OCI-LY3 (cell line): ENCODE measurements around the gene TXNDC11.

Source experiments
- H2AFZ ChIP-seq: fragments of 200-600, 300-600 bp; shearing (Covaris generic); 2 replicates; pipeline ENCODE4 v1.6.0; 2014; ENCODE audit warnings: antibody characterized with exemption, low read depth, low read length
- H3K27ac ChIP-seq: fragments of 200-600, 300-600 bp; sonication (generic); 2 replicates; pipeline ENCODE4 v1.5.1; 2014; ENCODE audit warnings: mild to moderate bottlenecking, low read length, moderate library complexity, mixed read lengths
- H3K27me3 ChIP-seq: fragments of 200-600, 300-600 bp; sonication (generic); 2 replicates; pipeline ENCODE4 v1.6.1; 2014; ENCODE audit warnings: low read depth, low read length, mixed read lengths
- H3K36me3 ChIP-seq: fragments of 200-600, 300-600 bp; sonication (generic); replicated peaks from 2 replicates; pipeline ENCODE3; 2014; ENCODE audit warnings: low read depth, low read length, mixed read lengths
- H3K4me1 ChIP-seq: fragments of 300-600, 200-600 bp; sonication (generic); 2 replicates; pipeline ENCODE4 v1.6.1; 2014; ENCODE audit warnings: low read length, mixed read lengths
- H3K4me2 ChIP-seq: fragments of 200-600, 300-600 bp; sonication (generic); 2 replicates; pipeline ENCODE4 v1.6.1; 2014; ENCODE audit warnings: low read length, mixed read lengths
- H3K4me3 ChIP-seq: fragments of 300-600, 200-600 bp; sonication (generic); 2 replicates; pipeline ENCODE4 v1.5.1; 2014; ENCODE audit warnings: antibody characterized with exemption, mild to moderate bottlenecking, low read length, moderate library complexity
- H3K79me2 ChIP-seq: fragments of 300-600, 200-600 bp; shearing (Covaris generic); 2 replicates; pipeline ENCODE4 v1.6.1; 2014; ENCODE audit warnings: mild to moderate bottlenecking, low read length, mixed read lengths
- H3K9ac ChIP-seq: fragments of 300-600, 200-600 bp; shearing (Covaris generic); 2 replicates; pipeline ENCODE4 v1.6.0; 2014; ENCODE audit warnings: mild to moderate bottlenecking, low read length, moderate library complexity
- H3K9me3 ChIP-seq: fragments of 200-600, 300-600 bp; shearing (Covaris generic); 2 replicates; pipeline ENCODE4 v1.6.1; 2014; ENCODE audit warnings: low read length, mixed read lengths; ENCODE audit not compliant: insufficient read depth
- H4K20me1 ChIP-seq: fragments of 200-600, 300-600 bp; sonication (generic); 2 replicates; pipeline ENCODE4 v1.6.1; 2016; ENCODE audit warnings: low read length, mixed read lengths; ENCODE audit not compliant: insufficient read depth
- EZH2phosphoT487 ChIP-seq: fragments of 200-600 bp; shearing (Covaris generic); IDR thresholded peaks from 2 replicates; pipeline ENCODE4 v1.6.1; 2018; ENCODE audit warnings: antibody characterized with exemption, mixed run types, low read depth
- TF ChIP-seq, protein P1 (sequence below): fragments of 200-600, 300-600 bp; sonication (generic); IDR thresholded peaks from 2 replicates; pipeline ENCODE4 v1.5.1; 2014; ENCODE audit warnings: antibody characterized with exemption, low read length, low read depth

Gene TXNDC11

DNA sequence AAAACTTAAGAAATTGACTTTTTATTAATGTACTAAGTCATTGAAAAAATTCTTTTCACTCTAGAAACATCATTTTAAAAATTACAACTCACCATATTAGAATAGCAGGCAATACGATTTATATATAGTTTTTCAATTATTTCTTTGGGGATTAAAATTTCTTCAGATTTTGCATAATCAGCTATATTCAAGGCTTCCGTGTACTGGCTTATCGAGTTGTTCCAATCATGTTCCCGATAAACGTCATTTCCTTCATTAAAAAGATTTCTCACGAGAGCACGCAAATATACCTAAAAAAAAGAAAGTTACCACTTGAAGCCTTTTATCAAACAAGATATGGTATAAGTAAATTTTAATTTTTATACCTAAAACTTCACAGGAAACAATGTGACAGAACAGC is 36.4 kb upstream of the TXNDC11 start:
- H2AFZ ChIP-seq: no peak overlapping the region
- H4K20me1 ChIP-seq: no peaks in the 10 kb centered on the region
- peaks cover 76% of the 10 kb centered on the region for H3K79me2 ChIP-seq
- no peak overlapping the region for H3K4me2 ChIP-seq
- no peak overlapping the region for H3K9ac ChIP-seq
- H3K27ac ChIP-seq: peak overlapping the region; percentile 100; the same call in 1 of the 2 replicates
- peaks cover 79% of the 10 kb centered on the region for H3K4me1 ChIP-seq
- peaks cover 38% of the 10 kb centered on the region for H3K36me3 ChIP-seq
- no peaks in the 10 kb centered on the region for H3K9me3 ChIP-seq
- no peaks in the 10 kb centered on the region for H3K27me3 ChIP-seq
- no peak overlapping the region for H3K4me3 ChIP-seq
- TF ChIP-seq, protein P1, sequence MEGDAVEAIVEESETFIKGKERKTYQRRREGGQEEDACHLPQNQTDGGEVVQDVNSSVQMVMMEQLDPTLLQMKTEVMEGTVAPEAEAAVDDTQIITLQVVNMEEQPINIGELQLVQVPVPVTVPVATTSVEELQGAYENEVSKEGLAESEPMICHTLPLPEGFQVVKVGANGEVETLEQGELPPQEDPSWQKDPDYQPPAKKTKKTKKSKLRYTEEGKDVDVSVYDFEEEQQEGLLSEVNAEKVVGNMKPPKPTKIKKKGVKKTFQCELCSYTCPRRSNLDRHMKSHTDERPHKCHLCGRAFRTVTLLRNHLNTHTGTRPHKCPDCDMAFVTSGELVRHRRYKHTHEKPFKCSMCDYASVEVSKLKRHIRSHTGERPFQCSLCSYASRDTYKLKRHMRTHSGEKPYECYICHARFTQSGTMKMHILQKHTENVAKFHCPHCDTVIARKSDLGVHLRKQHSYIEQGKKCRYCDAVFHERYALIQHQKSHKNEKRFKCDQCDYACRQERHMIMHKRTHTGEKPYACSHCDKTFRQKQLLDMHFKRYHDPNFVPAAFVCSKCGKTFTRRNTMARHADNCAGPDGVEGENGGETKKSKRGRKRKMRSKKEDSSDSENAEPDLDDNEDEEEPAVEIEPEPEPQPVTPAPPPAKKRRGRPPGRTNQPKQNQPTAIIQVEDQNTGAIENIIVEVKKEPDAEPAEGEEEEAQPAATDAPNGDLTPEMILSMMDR: no peak
- TF ChIP-seq EZH2phosphoT487: no peak

DNA sequence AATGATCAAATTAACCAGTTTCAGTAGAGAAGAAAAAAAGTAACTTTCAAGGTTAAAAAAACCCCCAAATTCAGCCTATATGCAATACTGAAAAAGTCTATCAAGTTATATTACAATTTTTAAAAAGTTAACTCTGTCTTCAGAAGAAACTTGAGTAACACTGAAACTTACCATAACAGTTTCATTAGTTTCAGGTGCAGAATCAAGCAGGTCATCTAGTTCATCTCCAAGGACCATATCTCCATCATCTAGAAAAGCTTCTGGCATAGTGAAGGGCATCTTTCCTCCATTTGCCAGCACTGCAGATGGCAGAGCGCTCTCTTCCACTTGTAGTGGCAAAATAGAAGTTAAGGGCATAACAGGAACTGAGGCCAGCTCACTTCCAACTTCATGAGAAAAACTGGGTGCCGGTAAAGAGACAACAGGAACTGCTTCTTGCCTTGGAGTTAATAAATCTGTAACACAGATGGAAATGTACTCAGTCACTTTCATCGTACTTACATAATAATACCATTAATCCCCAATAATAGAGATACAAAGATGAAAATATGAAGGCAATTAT is 31.5 kb upstream of the TXNDC11 start:
- Histone ChIP-seq H3K9ac (peak overlapping the region; percentile 50), H3K4me1 (peaks cover 73% of the 10 kb centered on the region), H3K9me3 (no peaks in the 10 kb centered on the region), H3K4me3 (peak overlapping the region; percentile 46), H3K4me2 (peak overlapping the region; percentile 84), H3K79me2 (peaks cover 77% of the 10 kb centered on the region), H3K27ac (peak overlapping the region; percentile 93), H4K20me1 (no peaks in the 10 kb centered on the region), H3K27me3 (no peaks in the 10 kb centered on the region), H2AFZ (no peak overlapping the region), H3K36me3 (peaks cover 45% of the 10 kb centered on the region)
- TF ChIP-seq EZH2phosphoT487: no peak
- TF ChIP-seq, protein P1: no peak

DNA sequence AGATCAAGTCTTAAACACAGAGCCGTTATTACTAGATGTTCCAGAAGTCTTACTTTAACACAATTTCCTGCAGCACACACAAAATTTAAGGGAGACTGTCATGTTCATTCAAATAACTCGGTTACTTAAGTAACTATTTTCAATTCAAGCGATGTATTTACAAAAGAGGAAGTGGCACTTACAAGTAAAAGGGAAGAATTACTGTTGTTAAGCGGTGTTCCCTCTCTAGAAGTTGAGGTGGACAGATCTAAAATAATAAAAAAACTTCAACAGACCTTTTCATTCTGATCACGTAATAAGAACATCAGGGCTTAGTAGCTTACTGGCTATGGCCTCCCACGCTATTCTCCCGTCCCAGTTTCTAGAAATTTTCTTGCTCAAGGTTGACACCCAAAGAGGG is 26.2 kb upstream of the TXNDC11 start:
- Histone ChIP-seq H3K36me3 (peaks cover 53% of the 10 kb centered on the region), H3K4me2 (peak overlapping the region; percentile 80), H4K20me1 (no peaks in the 10 kb centered on the region), H3K9me3 (no peaks in the 10 kb centered on the region), H3K4me3 (peak overlapping the region; percentile 58), H3K4me1 (peaks cover 50% of the 10 kb centered on the region), H3K9ac (peak overlapping the region; percentile 53), H3K79me2 (peaks cover 50% of the 10 kb centered on the region), H3K27me3 (no peaks in the 10 kb centered on the region), H3K27ac (peak overlapping the region; percentile 92), H2AFZ (no peak overlapping the region)
- TF ChIP-seq EZH2phosphoT487: no peak
- TF ChIP-seq, protein P1: no peak

DNA sequence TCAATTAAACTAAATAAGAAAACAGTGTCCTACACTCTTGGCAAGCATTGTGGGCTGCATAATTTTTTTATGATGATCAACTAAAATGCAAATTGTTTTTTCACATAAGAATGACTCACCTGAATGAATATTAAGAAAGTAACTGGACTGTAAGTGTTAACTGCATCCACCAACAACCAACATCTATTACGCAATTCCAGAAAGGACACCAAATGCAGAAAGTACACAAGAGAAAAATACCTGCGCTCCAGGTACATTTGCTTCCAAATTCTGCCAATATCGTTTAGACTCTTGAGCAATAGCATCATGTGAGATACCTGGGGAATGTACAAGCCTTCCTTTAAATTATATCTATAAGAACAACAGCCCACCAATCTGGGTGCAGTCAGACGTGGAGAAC is 19.8 kb upstream of the TXNDC11 start:
- peaks cover 35% of the 10 kb centered on the region for H3K79me2 ChIP-seq
- H3K27ac ChIP-seq: peak overlapping the region; percentile 97
- H3K27me3 ChIP-seq: no peaks in the 10 kb centered on the region
- TF ChIP-seq, protein P1: no peak
- no peak for TF ChIP-seq EZH2phosphoT487
- H3K36me3 ChIP-seq: peaks cover 75% of the 10 kb centered on the region
- H2AFZ ChIP-seq: no peak overlapping the region
- H3K4me3 ChIP-seq: no peak overlapping the region
- no peaks in the 10 kb centered on the region for H3K9me3 ChIP-seq
- no peak overlapping the region for H3K4me2 ChIP-seq
- H4K20me1 ChIP-seq: no peaks in the 10 kb centered on the region
- no peak overlapping the region for H3K9ac ChIP-seq
- H3K4me1 ChIP-seq: peaks cover 49% of the 10 kb centered on the region
